Heart left ventricle (tissue), 16 donors: Measurements from ENCODE around the gene CASP8. TPM values are rescaled to one million over a fixed set of nuclear protein-coding genes. Genes with fewer than 3 reads are reported as not detected.

ENCODE experiments used
- ATAC-seq, 4 donors: fragments of 200-7000 bp; cut with Tn5 transposase; one replicate each; pipeline ENCODE4 v1.9.1; 2020 to 2022; ENCODE audit warnings: moderate library complexity in 4 of 4, mild to moderate bottlenecking in 3 of 4, moderate number of reproducible peaks in 1 of 4
- DNase-seq, 5 donors: peaks; one replicate each; pipeline ENCODE4 v3.0.0-alpha.2; 2020
- H3K27ac ChIP-seq, 12 donors: fragments of 200-600 bp; sonication (generic) in 4 of 12; one replicate each; pipeline versions ENCODE4 v1.5.0 to v1.8.0; 2016 to 2022; ENCODE audit warnings: mild to moderate bottlenecking in 2 of 12
- H3K27me3 ChIP-seq, 9 donors: fragments of 200-600 bp; sonication (generic) in 2 of 9; one replicate each; pipeline versions ENCODE4 v1.5.1 to v1.8.0; 2016 to 2022; ENCODE audit warnings: mild to moderate bottlenecking in 3 of 9
- H3K36me3 ChIP-seq, 9 donors: fragments of 200-600 bp; sonication (generic) in 2 of 9; one replicate each; pipeline versions ENCODE4 v1.5.0 to v1.8.0; 2018 to 2022; ENCODE audit warnings: mild to moderate bottlenecking in 2 of 9
- H3K4me1 ChIP-seq, 12 donors: fragments of 200-600 bp; sonication (generic) in 4 of 12; one replicate each; pipeline versions ENCODE4 v1.5.0 to v1.8.0; 2016 to 2022; ENCODE audit warnings: mild to moderate bottlenecking in 3 of 12
- H3K4me3 ChIP-seq, 12 donors: fragments of 200-600 bp; sonication (generic) in 4 of 12; one replicate each; pipeline versions ENCODE4 v1.5.0 to v1.8.0; 2017 to 2022; ENCODE audit warnings: mild to moderate bottlenecking in 9 of 12, moderate library complexity in 4 of 12
- H3K9me3 ChIP-seq, 12 donors: fragments of 200-600 bp; sonication (generic) in 4 of 12; one replicate each; pipeline versions ENCODE4 v1.5.0 to v1.8.0; 2016 to 2022; ENCODE audit warnings: mild to moderate bottlenecking in 1 of 12
- CTCF ChIP-seq, 12 donors: fragments of 200-600 bp; sonication (generic) in 4 of 12; IDR thresholded peaks; one replicate each; pipeline versions ENCODE4 v1.5.0 to v1.8.0; 2018 to 2022; ENCODE audit warnings: antibody characterized with exemption in 12 of 12, mild to moderate bottlenecking in 5 of 12
- POLR2A ChIP-seq, 2 donors: fragments of 450-650 bp; IDR thresholded peaks; one replicate each; pipeline ENCODE4 v1.6.1; 2017; ENCODE audit warnings: antibody characterized with exemption in 2 of 2, mild to moderate bottlenecking in 2 of 2, moderate library complexity in 2 of 2
- WGBS, 4 donors: extraction: QIAGEN DNeasy Blood & Tissue Kit in 2 of 4; methylation state at CpG; one replicate each; pipeline versions ENCODE4 v1.1.5 to v1.1.7; 2013 to 2018; 5-methylcytosine and 5-hydroxymethylcytosine counted together
- intact Hi-C, 10 donors: fragments of 100-400 bp; cut with DNase I; formaldehyde crosslinking; loops; one replicate each; pipeline versions ENCODE4 v1.11.1 to v1.14.2; 2022
- polyA plus RNA-seq, 2 donors: library from polyadenylated mRNA; stranded (reverse); fragments of 200-250 nt; gene quantifications; one replicate each; pipeline ENCODE4 v1.2.3, GENCODE V29; 2013
- total RNA-seq, 9 donors: library from RNA; depleted of rRNA in 2 of 9; stranded (reverse); fragments of >200 nt in 2 of 9; fragmentation: NEBNext Ultra II Directional in 3 of 9; extraction: Animal tissue kit (Norgen Biotek cat#: 25700) in 3 of 9; gene quantifications; one replicate each; pipeline versions ENCODE4 v1.1.0 to v1.2.4, GENCODE V29; 2016 to 2023
- donor health status: ischemic (EF 13 %, LVEDD 7.1; RV severe dilation, severe dysfunction).
- donor health status: healthy with polysubstance abuse.
- donor health status: DM: no; HTN: yes; CAD: no.
- donor health status: DM: no; HTN: no; CAD: no.
- donor health status: ischemic (EF 25% LVEDD 6.9; RV normal size, moderate dysfunction).
- donor health status: ischemic (EF 25% LVEDD 5.7; RV mildly dilated, moderate dysfunction).
- donor health status: healthy.
- donor health status: DM: yes; HTN: yes; CAD: no.
- donor health status: ischemic (EF 35%, LVEDD 5.7; RV mildly dilated, moderate dysfunction).
- donor health status: nonischemic (EF 11% LVEDD 7.7; RV severe dilation, severe dysfunction).
- donor health status: DM: yes; HTN: yes; CAD: no.
- donor health status: PGD.
- donor health status: ischemic (EF 29% LVEDD 5.4; RV normal size, mild dysfunction).
- donor health status: nonischemic (EF 23%, LVEDD 6.1; RV moderate dilation, normal function).

Gene CASP8
- total and polyA plus RNA-seq, 11 donors, result 1.8 to 15.7 (median 2.9) TPM

DNA sequence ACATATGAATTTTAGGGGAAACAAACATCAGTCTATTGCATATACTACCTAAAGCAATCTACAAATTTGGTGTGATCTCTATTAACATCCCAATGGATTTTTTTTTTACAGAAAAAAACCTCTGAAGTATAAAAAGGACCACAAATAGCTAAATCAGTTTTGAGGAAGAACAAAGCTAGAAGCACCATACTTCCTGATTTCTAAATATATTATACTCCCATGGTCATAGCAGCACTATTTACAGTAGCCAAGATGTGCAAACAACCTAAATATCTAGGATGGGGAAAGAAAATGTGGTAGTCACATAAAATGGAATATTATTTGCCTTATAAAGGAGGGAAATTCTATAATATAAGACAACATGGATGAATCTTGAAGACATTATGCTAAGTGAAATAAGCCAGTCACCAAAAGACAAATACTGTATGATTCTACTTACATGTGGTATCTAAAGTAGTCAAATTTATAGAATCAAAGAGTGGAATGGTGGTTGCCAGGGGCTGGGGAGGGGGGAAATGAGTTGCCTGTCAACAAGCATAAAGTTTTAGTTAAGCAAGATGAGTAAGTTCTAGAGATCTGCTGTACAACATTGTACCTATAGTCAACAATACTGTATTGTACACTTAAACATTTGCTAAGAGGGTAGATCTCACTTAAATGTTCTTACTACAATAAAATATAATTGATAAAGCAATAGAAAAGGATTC, 17.6 kb upstream of the CASP8 start:
- intact Hi-C loops, result loop anchor here in 1 of 10 donors (10.0 kb wide), 1 partner anchor 212 kb away; the partner anchor contains the start of genes STRADB and TRAK2
- H3K36me3 ChIP-seq, result no peaks in the 10 kb centered on the region
- no peak overlapping the region for H3K4me3 ChIP-seq
- no peaks in the 10 kb centered on the region for H3K27me3 ChIP-seq
- H3K4me1 ChIP-seq, result peaks cover 0 to 42% (median 0%) of the 10 kb centered on the region in 12 donors
- DNase-seq (no peak), ATAC-seq (no peak)
- peaks cover 0 to 9% (median 0%) of the 10 kb centered on the region in 12 donors for H3K9me3 ChIP-seq
- TF ChIP-seq CTCF (IDR thresholded peaks at IDR 0.05) (no peak), POLR2A (IDR thresholded peaks at IDR 0.05) (no peak)
- no peak overlapping the region for H3K27ac ChIP-seq

DNA sequence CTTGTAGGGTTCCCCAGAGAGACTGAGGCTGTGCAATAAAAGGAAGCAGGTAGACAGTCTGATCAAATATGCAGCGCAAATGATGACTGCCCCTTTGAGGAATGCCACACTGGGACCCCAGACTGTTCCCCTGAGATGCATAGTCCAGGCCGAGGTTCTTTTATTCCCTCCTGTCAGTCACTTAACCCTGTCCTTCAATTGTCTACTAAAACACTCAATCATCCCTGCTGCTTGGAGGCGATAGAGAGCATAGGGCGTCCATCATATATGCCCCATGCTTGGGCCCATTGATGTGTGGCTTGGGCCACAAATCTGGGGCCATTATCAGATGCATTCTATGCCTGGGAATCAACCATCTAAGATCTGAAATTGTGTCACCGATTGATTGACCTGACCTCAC, 15.5 kb upstream of the CASP8 start:
- no peak for DNase-seq
- TF ChIP-seq CTCF (IDR thresholded peaks at IDR 0.05) (no peak), POLR2A (IDR thresholded peaks at IDR 0.05) (no peak)
- Histone ChIP-seq H3K27me3 (no peaks in the 10 kb centered on the region), H3K9me3 (peaks cover 0 to 9% (median 0%) of the 10 kb centered on the region in 12 donors), H3K4me3 (no peak overlapping the region), H3K4me1 (peaks cover 0 to 25% (median 0%) of the 10 kb centered on the region in 12 donors), H3K36me3 (no peaks in the 10 kb centered on the region), H3K27ac (no peak overlapping the region)
- ATAC-seq, result no peak
- intact Hi-C loops, result loop anchor here in 1 of 10 donors (10.0 kb wide), 1 partner anchor 210 kb away; the partner anchor contains the start of genes STRADB and TRAK2
- WGBS, 4 donors, result 81 to 93% (median 91%) methylated on average over 5 of the region's 5 CpGs

GRCh38 chr2:201246280-201246679, 14.1 kb upstream of the CASP8 start:
- Histone ChIP-seq H3K36me3 (no peaks in the 10 kb centered on the region), H3K9me3 (peaks cover 0 to 9% (median 0%) of the 10 kb centered on the region in 12 donors), H3K27me3 (no peaks in the 10 kb centered on the region), H3K27ac (peak overlapping the region in 1 of 12 donors; percentile 61), H3K4me3 (no peak overlapping the region), H3K4me1 (peaks cover 0 to 17% (median 0%) of the 10 kb centered on the region in 12 donors)
- no peak for DNase-seq
- WGBS, 4 donors, result 67 to 77% (median 70%) methylated on average over 4 of the region's 4 CpGs
- intact Hi-C loops, result loop anchor here in 1 of 10 donors (10.0 kb wide), 1 partner anchor 209 kb away; the partner anchor contains the start of genes STRADB and TRAK2
- TF ChIP-seq CTCF (IDR thresholded peaks at IDR 0.05) (no peak), POLR2A (IDR thresholded peaks at IDR 0.05) (no peak)
- no peak for ATAC-seq

DNA sequence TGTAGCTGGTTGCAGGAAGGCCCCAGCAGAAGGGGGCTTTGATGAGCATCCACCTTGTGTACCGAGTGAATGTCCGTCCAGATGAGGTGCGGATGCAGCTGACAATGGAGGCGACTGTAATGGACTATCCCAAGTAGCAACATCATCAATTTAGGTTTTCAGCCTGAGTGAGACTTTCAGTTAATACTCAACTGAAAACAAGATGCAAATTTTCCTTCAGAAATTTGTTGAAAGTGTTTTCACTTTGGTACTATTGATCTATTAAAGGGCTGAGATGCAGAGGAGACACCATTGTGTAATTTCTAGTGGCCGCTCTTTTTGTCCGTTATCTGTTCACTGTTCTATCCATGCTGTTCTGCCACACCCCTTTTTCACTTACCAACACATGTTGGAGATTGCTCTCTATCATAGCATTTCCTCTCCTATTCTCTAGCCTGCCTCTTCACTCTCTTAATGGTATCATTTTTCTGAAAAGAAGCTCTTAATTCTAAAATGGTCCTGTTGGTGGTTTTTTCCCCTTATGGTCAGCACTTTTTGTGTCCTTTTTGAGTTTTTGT, 12.0 kb upstream of the CASP8 start:
- intact Hi-C loops, result loop anchor here in 1 of 10 donors (10.0 kb wide), 1 partner anchor 206 kb away; the partner anchor contains the start of genes STRADB and TRAK2
- ATAC-seq, result no peak
- TF ChIP-seq POLR2A (IDR thresholded peaks at IDR 0.05) (no peak), CTCF (IDR thresholded peaks at IDR 0.05) (no peak)
- Histone ChIP-seq H3K27ac (no peak overlapping the region), H3K9me3 (no peaks in the 10 kb centered on the region), H3K36me3 (no peaks in the 10 kb centered on the region), H3K27me3 (no peaks in the 10 kb centered on the region), H3K4me3 (no peak overlapping the region), H3K4me1 (peaks cover 0 to 18% (median 0%) of the 10 kb centered on the region in 12 donors)
- 86 to 92% (median 90%) methylated on average over 6 of the region's 6 CpGs for WGBS, 4 donors
- no peak for DNase-seq
